ENCODE measurements around the gene QSER1. TPM values are rescaled to one million over a fixed set of nuclear protein-coding genes. Genes with fewer than 3 reads are reported as not detected.

QSER1 gene
- total and polyA plus RNA-seq, 10 of the 15 experiments (the other 5 are each of a cell fraction or from before 2014, with no cell fraction given), result 2.1 to 15.0 (median 9.4) TPM

DNA sequence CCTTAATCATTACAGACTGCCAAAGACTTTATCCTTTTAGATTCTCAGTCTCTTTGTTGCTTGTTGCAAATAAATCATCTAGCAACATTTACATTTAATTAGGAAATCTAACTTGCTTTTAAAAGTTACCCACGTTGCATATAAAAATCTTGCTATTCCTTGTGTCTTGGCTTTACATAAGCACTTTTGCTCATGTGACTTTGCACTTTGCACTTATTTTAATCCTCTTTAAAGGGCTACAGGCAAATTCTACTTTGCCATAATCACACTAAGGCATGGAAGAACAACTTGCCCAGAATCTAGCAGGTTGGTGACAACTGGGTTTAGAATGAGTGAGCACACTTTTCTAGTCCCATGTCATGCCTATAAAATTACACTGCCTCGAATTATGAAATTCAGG lies 37.0 kb upstream of the QSER1 start:
- Histone ChIP-seq H3K4me3 (no peak overlapping the region), H2AFZ (ENCODE audit: control insufficient read depth, low read depth, low read length) (no peak overlapping the region), H3K4me2 (ENCODE audit: control insufficient read depth, insufficient read depth) (no peak overlapping the region), H3K79me2 (ENCODE audit: control insufficient read depth, insufficient read depth, low read length) (no peaks in the 10 kb centered on the region), H3K9me3 (replicated peaks; ENCODE audit: control insufficient read depth, insufficient read depth, low read length) (no peaks in the 10 kb centered on the region), H4K20me1 (ENCODE audit: control insufficient read depth, insufficient read depth) (no peaks in the 10 kb centered on the region), H3K4me1 (ENCODE audit: control insufficient read depth, insufficient read depth, low read length) (no peaks in the 10 kb centered on the region), H3K9ac (ENCODE audit: control insufficient read depth, insufficient read depth, low read length) (no peak overlapping the region), H3K36me3 (ENCODE audit: control insufficient read depth in 2 of 2, insufficient read depth in 2 of 2, low read length in 1 of 2) (no peaks in the 10 kb centered on the region), H3K27me3 (replicated peaks in 1 of 2; ENCODE audit: control insufficient read depth in 2 of 2, insufficient read depth in 2 of 2, low read length in 1 of 2) (no peaks in the 10 kb centered on the region), H3K27ac (ENCODE audit: control insufficient read depth, insufficient read depth) (no peak overlapping the region)
- DNase-seq (ENCODE audit: low read depth, low spot score), result no peak
- ChIA-PET CTCF (no interaction called here), SMC1A (ENCODE audit: uncharacterized antibody, unreplicated experiment) (interaction anchor here (0.5 kb wide), 1 partner anchor 8 kb away, joined by 3 read pairs; no protein-coding TSS in a partner anchor), POLR2A (no interaction called here), RAD21 (ENCODE audit: unreplicated experiment) (no interaction called here)
- no peak for FAIRE-seq
- no peak for ATAC-seq
- TF ChIP-seq SP1 (IDR thresholded peaks at IDR 0.05; ENCODE audit: low read depth, low read length) (no peak), YY1 (IDR thresholded peaks at IDR 0.05; ENCODE audit: low read depth, low read length) (no peak), ETV6 (conservative IDR thresholded peaks at IDR 0.05 in 1 of 2, IDR thresholded peaks at IDR 0.05 in 1 of 2; ENCODE audit: borderline replicate concordance in 1 of 2, low read depth in 1 of 2) (no peak), SMC3 (IDR thresholded peaks at IDR 0.05; ENCODE audit: borderline replicate concordance, low read length) (no peak)
- TF ChIP-seq, protein P1, sequence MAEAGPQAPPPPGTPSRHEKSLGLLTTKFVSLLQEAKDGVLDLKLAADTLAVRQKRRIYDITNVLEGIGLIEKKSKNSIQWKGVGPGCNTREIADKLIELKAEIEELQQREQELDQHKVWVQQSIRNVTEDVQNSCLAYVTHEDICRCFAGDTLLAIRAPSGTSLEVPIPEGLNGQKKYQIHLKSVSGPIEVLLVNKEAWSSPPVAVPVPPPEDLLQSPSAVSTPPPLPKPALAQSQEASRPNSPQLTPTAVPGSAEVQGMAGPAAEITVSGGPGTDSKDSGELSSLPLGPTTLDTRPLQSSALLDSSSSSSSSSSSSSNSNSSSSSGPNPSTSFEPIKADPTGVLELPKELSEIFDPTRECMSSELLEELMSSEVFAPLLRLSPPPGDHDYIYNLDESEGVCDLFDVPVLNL (IDR thresholded peaks at IDR 0.05; ENCODE audit: low read depth, low read length), result no peak
- no TSS peak for BruUV-seq (replicated peaks)
- intact Hi-C loops (cut with micrococcal nuclease; ENCODE audit: unreplicated experiment) (no loop called here), in situ Hi-C loops (cut with MboI) (no loop called here)
- 2% methylated on average over 2 of the region's 2 CpGs for WGBS (ENCODE audit: insufficient coverage, insufficient replicate concordance, low lambda C conversion rate, missing lambda C conversion rate)

DNA sequence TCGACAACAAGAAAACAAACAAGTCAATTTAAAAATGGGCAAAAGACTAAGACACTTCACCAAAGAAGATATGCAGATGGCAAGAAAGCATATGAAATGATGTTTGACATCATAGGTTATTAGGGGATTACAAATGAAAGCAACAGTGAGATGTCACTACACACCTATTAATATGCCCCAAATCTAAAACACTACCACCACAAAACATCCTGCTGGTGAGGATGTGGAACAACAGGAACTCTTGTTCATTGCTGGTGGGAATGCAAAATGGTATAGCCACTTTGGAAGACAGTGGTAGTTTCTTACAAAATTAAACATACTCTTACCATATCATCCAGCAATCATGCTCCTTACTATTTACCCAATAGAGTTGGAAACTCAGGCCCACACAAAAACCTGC lies 33.9 kb upstream of the QSER1 start:
- Histone ChIP-seq H3K9me3 (replicated peaks; ENCODE audit: control insufficient read depth, insufficient read depth, low read length) (no peaks in the 10 kb centered on the region), H4K20me1 (ENCODE audit: control insufficient read depth, insufficient read depth) (no peaks in the 10 kb centered on the region), H3K36me3 (ENCODE audit: control insufficient read depth in 2 of 2, insufficient read depth in 2 of 2, low read length in 1 of 2) (no peaks in the 10 kb centered on the region), H3K27ac (ENCODE audit: control insufficient read depth, insufficient read depth) (no peak overlapping the region), H2AFZ (ENCODE audit: control insufficient read depth, low read depth, low read length) (no peak overlapping the region), H3K4me2 (ENCODE audit: control insufficient read depth, insufficient read depth) (no peak overlapping the region), H3K4me3 (no peak overlapping the region), H3K27me3 (replicated peaks in 1 of 2; ENCODE audit: control insufficient read depth in 2 of 2, insufficient read depth in 2 of 2, low read length in 1 of 2) (no peaks in the 10 kb centered on the region), H3K4me1 (ENCODE audit: control insufficient read depth, insufficient read depth, low read length) (no peaks in the 10 kb centered on the region), H3K9ac (ENCODE audit: control insufficient read depth, insufficient read depth, low read length) (no peak overlapping the region), H3K79me2 (ENCODE audit: control insufficient read depth, insufficient read depth, low read length) (no peaks in the 10 kb centered on the region)
- ChIA-PET CTCF (no interaction called here), POLR2A (no interaction called here), RAD21 (ENCODE audit: unreplicated experiment) (no interaction called here), SMC1A (ENCODE audit: uncharacterized antibody, unreplicated experiment) (interaction anchor here (0.8 kb wide), 1 partner anchor 26 kb away, joined by 4 read pairs; no protein-coding TSS in a partner anchor)
- peak; percentile 7 for FAIRE-seq
- in situ Hi-C loops (cut with MboI) (no loop called here), intact Hi-C loops (cut with micrococcal nuclease; ENCODE audit: unreplicated experiment) (no loop called here)
- no TSS peak for BruUV-seq (replicated peaks)
- no peak for ATAC-seq
- 100% methylated on average over 1 of the region's 1 CpG for WGBS (ENCODE audit: insufficient coverage, insufficient replicate concordance, low lambda C conversion rate, missing lambda C conversion rate)
- DNase-seq (ENCODE audit: low read depth, low spot score), result no peak
- no peak for TF ChIP-seq SIN3A (IDR thresholded peaks at IDR 0.05; ENCODE audit: low read depth, low read length)
- TF ChIP-seq CHD2 (IDR thresholded peaks at IDR 0.05; ENCODE audit: borderline replicate concordance, low read depth, low read length), result no peak
- TF ChIP-seq BHLHE40 (IDR thresholded peaks at IDR 0.05; ENCODE audit: borderline replicate concordance in 1 of 2, low read depth in 2 of 2, low read length in 1 of 2), result no peak
- no peak for TF ChIP-seq EGR1 (IDR thresholded peaks at IDR 0.05; ENCODE audit: borderline replicate concordance in 1 of 2, low read depth in 2 of 2, low read length in 2 of 2)
- TF ChIP-seq TCF12 (IDR thresholded peaks at IDR 0.05; ENCODE audit: low read depth, low read length), result no peak
- no peak for TF ChIP-seq NBN (IDR thresholded peaks at IDR 0.05)
- TF ChIP-seq FOXK2 (IDR thresholded peaks at IDR 0.05), result no peak
- TF ChIP-seq, protein P2, sequence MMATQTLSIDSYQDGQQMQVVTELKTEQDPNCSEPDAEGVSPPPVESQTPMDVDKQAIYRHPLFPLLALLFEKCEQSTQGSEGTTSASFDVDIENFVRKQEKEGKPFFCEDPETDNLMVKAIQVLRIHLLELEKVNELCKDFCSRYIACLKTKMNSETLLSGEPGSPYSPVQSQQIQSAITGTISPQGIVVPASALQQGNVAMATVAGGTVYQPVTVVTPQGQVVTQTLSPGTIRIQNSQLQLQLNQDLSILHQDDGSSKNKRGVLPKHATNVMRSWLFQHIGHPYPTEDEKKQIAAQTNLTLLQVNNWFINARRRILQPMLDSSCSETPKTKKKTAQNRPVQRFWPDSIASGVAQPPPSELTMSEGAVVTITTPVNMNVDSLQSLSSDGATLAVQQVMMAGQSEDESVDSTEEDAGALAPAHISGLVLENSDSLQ (IDR thresholded peaks at IDR 0.05), result no peak

Data from GM12878 (cell line).